ENCODE results near the gene TRAPPC10. TPM values are rescaled to one million over a fixed set of nuclear protein-coding genes. Genes with fewer than 3 reads are reported as not detected.

The TRAPPC10 gene
- total RNA-seq, 2 experiments from 2014 or later, result 37.1 to 38.6 TPM

- no peak overlapping the region for H3K4me3 Mint-ChIP-seq
- no peak overlapping the region for H3K27ac Mint-ChIP-seq
- intact Hi-C loops (cut with micrococcal nuclease), result no loop called here
- CTCF ChIA-PET, result interaction anchor here (1.2 kb wide), 1 partner anchor 23 kb away, joined by 3 read pairs; no protein-coding TSS in a partner anchor
- H3K9me3 Mint-ChIP-seq, result no peaks in the 10 kb centered on the region
- no peaks in the 10 kb centered on the region for H3K27me3 Mint-ChIP-seq (ENCODE audit: low read depth)
- DNase-seq, result no peak
- H3K4me1 Mint-ChIP-seq (ENCODE audit: low read depth), result no peaks in the 10 kb centered on the region
- H3K36me3 Mint-ChIP-seq (ENCODE audit: low read depth), result no peaks in the 10 kb centered on the region
Measured at GRCh38 chr21:43997766-43998742, 14.1 kb upstream of the TRAPPC10 start.

- Mint-ChIP-seq H3K4me3 (no peak overlapping the region), H3K36me3 (ENCODE audit: low read depth) (no peaks in the 10 kb centered on the region), H3K4me1 (ENCODE audit: low read depth) (no peaks in the 10 kb centered on the region), H3K9me3 (no peaks in the 10 kb centered on the region), H3K27ac (no peak overlapping the region), H3K27me3 (ENCODE audit: low read depth) (no peaks in the 10 kb centered on the region)
- no peak for DNase-seq
- intact Hi-C loops (cut with micrococcal nuclease), result no loop called here
- CTCF ChIA-PET, result interaction anchor here (1.3 kb wide), 1 partner anchor 188 kb away, joined by 3 read pairs; no protein-coding TSS in a partner anchor
Measured at GRCh38 chr21:44000360-44000759, 11.7 kb upstream of the TRAPPC10 start.

GRCh38 chr21:44002511-44002910 is 9.6 kb upstream of the TRAPPC10 start:
- CTCF ChIA-PET, result no interaction called here
- no peaks in the 10 kb centered on the region for H3K9me3 Mint-ChIP-seq
- no peak for DNase-seq
- no peaks in the 10 kb centered on the region for H3K27me3 Mint-ChIP-seq (ENCODE audit: low read depth)
- no peaks in the 10 kb centered on the region for H3K4me1 Mint-ChIP-seq (ENCODE audit: low read depth)
- H3K36me3 Mint-ChIP-seq (ENCODE audit: low read depth), result no peaks in the 10 kb centered on the region
- no peak overlapping the region for H3K4me3 Mint-ChIP-seq
- no peak overlapping the region for H3K27ac Mint-ChIP-seq
- intact Hi-C loops (cut with micrococcal nuclease), result no loop called here

GRCh38 chr21:44003307-44003966 is 8.7 kb upstream of the TRAPPC10 start:
- CTCF ChIA-PET, result interaction anchor here (1.3 kb wide), 1 partner anchor 192 kb away, joined by 4 read pairs; no protein-coding TSS in a partner anchor
- Mint-ChIP-seq H3K27ac (no peak overlapping the region), H3K36me3 (ENCODE audit: low read depth) (no peaks in the 10 kb centered on the region), H3K27me3 (ENCODE audit: low read depth) (no peaks in the 10 kb centered on the region), H3K4me3 (no peak overlapping the region), H3K4me1 (ENCODE audit: low read depth) (no peaks in the 10 kb centered on the region), H3K9me3 (no peaks in the 10 kb centered on the region)
- DNase-seq, result no peak
- intact Hi-C loops (cut with micrococcal nuclease), result no loop called here

- no peaks in the 10 kb centered on the region for H3K4me1 Mint-ChIP-seq (ENCODE audit: low read depth)
- no peaks in the 10 kb centered on the region for H3K27me3 Mint-ChIP-seq (ENCODE audit: low read depth)
- H3K36me3 Mint-ChIP-seq (ENCODE audit: low read depth), result no peaks in the 10 kb centered on the region
- DNase-seq, result no peak
- H3K9me3 Mint-ChIP-seq, result no peaks in the 10 kb centered on the region
- no peak overlapping the region for H3K4me3 Mint-ChIP-seq
- intact Hi-C loops (cut with micrococcal nuclease), result no loop called here
- H3K27ac Mint-ChIP-seq, result no peak overlapping the region
- CTCF ChIA-PET, result no interaction called here
Measured at GRCh38 chr21:44005071-44005470, 7.0 kb upstream of the TRAPPC10 start.

GRCh38 chr21:44005593-44005992 is 6.5 kb upstream of the TRAPPC10 start:
- H3K9me3 Mint-ChIP-seq, result no peaks in the 10 kb centered on the region
- intact Hi-C loops (cut with micrococcal nuclease), result no loop called here
- H3K36me3 Mint-ChIP-seq (ENCODE audit: low read depth), result no peaks in the 10 kb centered on the region
- H3K4me3 Mint-ChIP-seq, result no peak overlapping the region
- CTCF ChIA-PET, result no interaction called here
- DNase-seq, result no peak
- no peak overlapping the region for H3K27ac Mint-ChIP-seq
- peaks cover 4% of the 10 kb centered on the region for H3K4me1 Mint-ChIP-seq (ENCODE audit: low read depth)
- H3K27me3 Mint-ChIP-seq (ENCODE audit: low read depth), result no peaks in the 10 kb centered on the region

- Mint-ChIP-seq H3K36me3 (ENCODE audit: low read depth) (no peaks in the 10 kb centered on the region), H3K27ac (no peak overlapping the region), H3K4me3 (no peak overlapping the region), H3K4me1 (ENCODE audit: low read depth) (peaks cover 7% of the 10 kb centered on the region), H3K9me3 (no peaks in the 10 kb centered on the region), H3K27me3 (ENCODE audit: low read depth) (no peaks in the 10 kb centered on the region)
- intact Hi-C loops (cut with micrococcal nuclease), result no loop called here
- CTCF ChIA-PET, result no interaction called here
- DNase-seq, result no peak
Measured at GRCh38 chr21:44006017-44006619, 6.0 kb upstream of the TRAPPC10 start.

- Mint-ChIP-seq H3K36me3 (ENCODE audit: low read depth) (no peaks in the 10 kb centered on the region), H3K4me3 (no peak overlapping the region), H3K4me1 (ENCODE audit: low read depth) (peaks cover 9% of the 10 kb centered on the region), H3K27ac (no peak overlapping the region), H3K9me3 (no peaks in the 10 kb centered on the region), H3K27me3 (ENCODE audit: low read depth) (no peaks in the 10 kb centered on the region)
- DNase-seq, result no peak
- intact Hi-C loops (cut with micrococcal nuclease), result no loop called here
- CTCF ChIA-PET, result no interaction called here
Measured at GRCh38 chr21:44006656-44007055, 5.5 kb upstream of the TRAPPC10 start.

- Mint-ChIP-seq H3K27me3 (ENCODE audit: low read depth) (no peaks in the 10 kb centered on the region), H3K36me3 (ENCODE audit: low read depth) (no peaks in the 10 kb centered on the region), H3K27ac (no peak overlapping the region), H3K4me3 (peak overlapping the region; percentile 44), H3K9me3 (no peaks in the 10 kb centered on the region), H3K4me1 (ENCODE audit: low read depth) (peaks cover 29% of the 10 kb centered on the region)
- intact Hi-C loops (cut with micrococcal nuclease), result loop anchor here (5.0 to 10.0 kb wide), 4 partner anchors 143 to 1074 kb away; partner anchors contain the start of genes AGPAT3 and PTTG1IP
- no peak for DNase-seq
- CTCF ChIA-PET, result interaction anchor here (0.6 kb wide), 1 partner anchor 75 kb away, joined by 4 read pairs; no protein-coding TSS in a partner anchor
Measured at GRCh38 chr21:44010429-44010828, 1.7 kb upstream of the TRAPPC10 start.

GRCh38 chr21:44011123-44011522 is 986 bp upstream of the TRAPPC10 start:
- peak overlapping the region; percentile 85 for H3K4me3 Mint-ChIP-seq
- no peaks in the 10 kb centered on the region for H3K27me3 Mint-ChIP-seq (ENCODE audit: low read depth)
- H3K36me3 Mint-ChIP-seq (ENCODE audit: low read depth), result no peaks in the 10 kb centered on the region
- H3K9me3 Mint-ChIP-seq, result no peaks in the 10 kb centered on the region
- DNase-seq, result no peak
- peaks cover 36% of the 10 kb centered on the region for H3K4me1 Mint-ChIP-seq (ENCODE audit: low read depth)
- peak overlapping the region; percentile 90 for H3K27ac Mint-ChIP-seq
- intact Hi-C loops (cut with micrococcal nuclease), result loop anchor here (5.0 to 10.0 kb wide), 4 partner anchors 144 to 1074 kb away; partner anchors contain the start of genes AGPAT3 and PTTG1IP
- CTCF ChIA-PET, result interaction anchor here (0.6 kb wide), 1 partner anchor 75 kb away, joined by 4 read pairs; no protein-coding TSS in a partner anchor

GRCh38 chr21:44012474-44013379 is 618 bp downstream of the TRAPPC10 start:
- Mint-ChIP-seq H3K9me3 (no peaks in the 10 kb centered on the region), H3K36me3 (ENCODE audit: low read depth) (peaks cover 2% of the 10 kb centered on the region), H3K4me1 (ENCODE audit: low read depth) (peaks cover 48% of the 10 kb centered on the region), H3K27me3 (ENCODE audit: low read depth) (no peaks in the 10 kb centered on the region), H3K4me3 (peak overlapping the region; percentile 85), H3K27ac (peak overlapping the region; percentile 90)
- intact Hi-C loops (cut with micrococcal nuclease), result loop anchor here (1.0 to 10.0 kb wide), 9 partner anchors 9 to 1072 kb away; partner anchors contain the start of genes AGPAT3 and PTTG1IP
- peak; percentile 88 for DNase-seq
- CTCF ChIA-PET, result interaction anchor here (0.6 to 2.5 kb wide), 9 partner anchors 8 to 293 kb away, joined by 3 to 14 read pairs (median 4); no protein-coding TSS in a partner anchor

Measured in activated naive CD4-positive, alpha-beta T cell treated with anti-CD3 and anti-CD28 coated beads for 36 hours (primary cell).